GM21528 (cell line): ENCODE results near the gene WNT6.

Experiments used
- ATAC-seq: cut with Tn5 transposase; IDR thresholded peaks from one replicate; pipeline ENCODE4 v1.9.1; 2021; ENCODE audit warnings: mild to moderate bottlenecking, moderate library complexity; ENCODE audit not compliant: unreplicated experiment, low FRiP score

The WNT6 gene

DNA sequence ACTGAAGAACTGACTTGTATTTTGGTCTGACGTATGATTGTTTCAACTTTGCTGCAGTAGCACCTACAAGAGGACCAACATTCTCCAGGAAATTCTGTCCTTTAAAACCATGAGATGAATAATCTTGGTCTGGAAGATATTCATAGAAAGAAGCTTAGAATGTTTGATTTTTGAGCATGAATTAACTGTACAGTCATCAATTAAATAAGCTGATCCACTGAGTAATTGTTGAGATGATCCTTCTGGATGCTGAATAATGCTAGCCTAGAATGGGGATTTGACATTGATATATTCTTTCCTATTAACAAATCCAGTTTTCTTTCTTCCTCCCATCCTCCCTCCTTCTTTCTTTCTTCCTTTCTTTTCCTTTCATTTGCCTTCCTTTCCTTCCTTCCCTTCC lies 60.9 kb downstream of the WNT6 start:
- no peak for ATAC-seq
